Measurements from ENCODE around the gene UQCRH.

- TF ChIP-seq, protein P1, sequence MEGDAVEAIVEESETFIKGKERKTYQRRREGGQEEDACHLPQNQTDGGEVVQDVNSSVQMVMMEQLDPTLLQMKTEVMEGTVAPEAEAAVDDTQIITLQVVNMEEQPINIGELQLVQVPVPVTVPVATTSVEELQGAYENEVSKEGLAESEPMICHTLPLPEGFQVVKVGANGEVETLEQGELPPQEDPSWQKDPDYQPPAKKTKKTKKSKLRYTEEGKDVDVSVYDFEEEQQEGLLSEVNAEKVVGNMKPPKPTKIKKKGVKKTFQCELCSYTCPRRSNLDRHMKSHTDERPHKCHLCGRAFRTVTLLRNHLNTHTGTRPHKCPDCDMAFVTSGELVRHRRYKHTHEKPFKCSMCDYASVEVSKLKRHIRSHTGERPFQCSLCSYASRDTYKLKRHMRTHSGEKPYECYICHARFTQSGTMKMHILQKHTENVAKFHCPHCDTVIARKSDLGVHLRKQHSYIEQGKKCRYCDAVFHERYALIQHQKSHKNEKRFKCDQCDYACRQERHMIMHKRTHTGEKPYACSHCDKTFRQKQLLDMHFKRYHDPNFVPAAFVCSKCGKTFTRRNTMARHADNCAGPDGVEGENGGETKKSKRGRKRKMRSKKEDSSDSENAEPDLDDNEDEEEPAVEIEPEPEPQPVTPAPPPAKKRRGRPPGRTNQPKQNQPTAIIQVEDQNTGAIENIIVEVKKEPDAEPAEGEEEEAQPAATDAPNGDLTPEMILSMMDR (conservative IDR thresholded peaks at IDR 0.05; ENCODE audit: low read length) = no peak
- TF ChIP-seq EZH2phosphoT487 (IDR thresholded peaks at IDR 0.05; ENCODE audit: borderline replicate concordance) = no peak
Measured at GRCh38 chr1:46300673-46301405, 2.7 kb upstream of the UQCRH start.
